GM11168 (cell line): ENCODE data around the gene IFIT3.

Source experiments
- in situ Hi-C: fragments of 300-500 bp; cut with MboI; formaldehyde crosslinking; loops from one replicate; pipeline ENCODE4 v1.12.0; 2022; ENCODE audit warnings: low sequenced_read_pairs; ENCODE audit not compliant: unreplicated experiment

The IFIT3 gene

GRCh38 chr10:89351780-89352597 lies 24.2 kb downstream of the IFIT3 start:
- in situ Hi-C loops, result no loop called here

GRCh38 chr10:89352802-89353201 lies 25.0 kb downstream of the IFIT3 start:
- in situ Hi-C loops, result no loop called here

GRCh38 chr10:89355394-89355931 lies 27.7 kb downstream of the IFIT3 start:
- in situ Hi-C loops, result no loop called here

GRCh38 chr10:89357096-89357495 lies 29.3 kb downstream of the IFIT3 start:
- in situ Hi-C loops, result no loop called here

- in situ Hi-C loops, result no loop called here
These were observed 30.2 kb downstream of the IFIT3 start for GRCh38 chr10:89357975-89358374.

- in situ Hi-C loops, result no loop called here
These were observed 32.4 kb downstream of the IFIT3 start for GRCh38 chr10:89360157-89360556.

GRCh38 chr10:89362929-89363328 lies 35.1 kb downstream of the IFIT3 start:
- in situ Hi-C loops, result no loop called here

GRCh38 chr10:89363729-89364442 lies 36.1 kb downstream of the IFIT3 start:
- in situ Hi-C loops, result no loop called here

- in situ Hi-C loops, result no loop called here
These were observed 36.7 kb downstream of the IFIT3 start for GRCh38 chr10:89364531-89364930.

GRCh38 chr10:89367529-89367928 lies 39.7 kb downstream of the IFIT3 start:
- in situ Hi-C loops, result no loop called here

- in situ Hi-C loops, result no loop called here
These were observed 40.3 kb downstream of the IFIT3 start for GRCh38 chr10:89368129-89368528.

- in situ Hi-C loops, result loop anchor here (10.0 kb wide), 1 partner anchor 115 kb away; the partner anchor contains the start of gene LIPA
These were observed 41.6 kb downstream of the IFIT3 start for GRCh38 chr10:89369156-89370105.

GRCh38 chr10:89371079-89371478 lies 43.3 kb downstream of the IFIT3 start:
- in situ Hi-C loops, result loop anchor here (10.0 kb wide), 1 partner anchor 116 kb away; the partner anchor contains the start of gene LIPA

- in situ Hi-C loops, result loop anchor here (10.0 kb wide), 1 partner anchor 117 kb away; the partner anchor contains the start of gene LIPA
These were observed 44.2 kb downstream of the IFIT3 start for GRCh38 chr10:89371987-89372386.

- in situ Hi-C loops, result loop anchor here (10.0 kb wide), 1 partner anchor 119 kb away; the partner anchor contains the start of gene LIPA
These were observed 46.3 kb downstream of the IFIT3 start for GRCh38 chr10:89373916-89374711.

- in situ Hi-C loops, result loop anchor here (10.0 kb wide), 1 partner anchor 120 kb away; the partner anchor contains the start of gene LIPA
These were observed 46.9 kb downstream of the IFIT3 start for GRCh38 chr10:89374713-89375141.

- in situ Hi-C loops, result loop anchor here (10.0 kb wide), 1 partner anchor 123 kb away; the partner anchor contains the start of gene LIPA
These were observed 50.2 kb downstream of the IFIT3 start, which contains the start of gene IFIT1B for GRCh38 chr10:89377705-89378637. TSS of gene IFIT1B (plus strand) at chr10:89378056. CDS start at chr10:89378136, 80 bp downstream.

- in situ Hi-C loops, result loop anchor here (10.0 kb wide), 1 partner anchor 124 kb away; the partner anchor contains the start of gene LIPA
These were observed 51.3 kb downstream of the IFIT3 start for GRCh38 chr10:89379103-89379502.
